GM18868 (cell line): ENCODE results near the gene ARL5C.

Experiments
- ATAC-seq: cut with Tn5 transposase; IDR thresholded peaks from one replicate; pipeline ENCODE4 v1.9.1; 2021; ENCODE audit warnings: mild to moderate bottlenecking, moderate library complexity; ENCODE audit not compliant: unreplicated experiment

ARL5C gene

DNA sequence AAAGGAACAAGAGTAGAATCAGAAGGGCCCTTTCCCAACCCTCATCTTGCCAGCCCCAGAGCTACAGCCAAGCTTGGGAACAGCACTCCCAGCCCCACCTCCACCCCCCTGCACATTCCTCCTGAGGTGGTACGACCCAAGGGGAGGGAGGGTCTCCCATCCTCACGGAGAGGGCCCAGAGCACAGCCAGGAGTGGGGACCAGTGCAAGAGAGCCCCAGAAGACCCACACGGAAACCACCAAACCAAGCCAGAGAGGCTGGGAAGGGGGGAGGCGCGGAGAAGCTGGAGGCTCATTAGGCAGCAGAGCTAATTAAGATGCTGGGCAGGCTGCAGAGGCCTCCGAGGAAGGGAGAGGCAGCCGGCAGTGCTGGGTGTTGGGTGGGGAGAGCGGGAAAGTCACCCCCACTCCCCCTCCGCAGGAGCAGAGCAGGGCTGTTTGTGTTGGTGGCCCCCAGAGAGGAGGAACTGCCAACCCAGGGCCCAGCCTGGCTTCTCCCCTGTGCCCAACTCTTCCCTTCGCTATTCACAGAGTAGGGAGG lies 29.1 kb upstream of the ARL5C start:
- no peak for ATAC-seq

DNA sequence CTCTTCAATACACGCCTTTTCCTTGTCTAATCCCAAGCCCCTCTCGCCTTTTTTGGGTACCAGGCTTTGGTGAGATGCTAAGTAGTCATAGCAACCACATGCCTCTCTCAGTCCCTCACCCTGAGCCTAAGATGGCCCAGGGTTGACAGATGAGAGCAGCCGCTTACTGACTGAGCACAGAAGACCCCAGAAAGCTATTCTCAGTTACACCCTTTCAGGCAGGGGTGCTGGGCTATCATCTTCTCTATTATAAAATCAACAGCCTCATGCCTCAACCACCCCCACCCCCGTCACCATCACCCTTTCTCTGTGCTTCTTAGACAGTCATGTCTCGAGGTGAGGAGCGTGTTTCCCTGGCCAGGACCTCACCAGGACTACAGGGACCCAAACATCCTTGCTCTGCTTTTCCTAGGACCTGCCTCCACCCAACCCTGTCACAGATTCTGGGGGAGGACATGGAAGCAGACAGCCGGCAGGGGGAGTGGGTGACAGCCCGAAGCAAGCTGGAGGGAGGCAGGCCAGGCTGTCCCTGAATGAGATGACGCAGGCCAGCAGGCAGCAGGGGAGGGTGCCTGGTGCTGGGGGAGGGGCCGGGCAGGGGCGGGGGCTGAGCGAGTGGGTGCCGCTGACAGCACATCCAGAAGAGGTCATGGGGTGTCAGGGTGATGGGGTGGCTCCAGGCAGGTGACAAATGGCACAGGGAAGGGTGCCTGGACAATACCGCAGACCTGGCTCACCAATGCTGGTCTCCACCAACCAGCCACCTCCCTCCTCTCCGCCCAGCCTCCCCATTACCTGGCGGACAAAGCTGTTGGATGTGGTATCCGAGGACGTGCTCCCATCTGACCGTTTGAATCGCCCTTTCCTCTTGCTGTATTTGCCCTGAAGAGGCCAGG lies 28.4 kb upstream of the ARL5C start:
- ATAC-seq, result no peak

GRCh38 chr17:39193346-39193745 lies 27.4 kb upstream of the ARL5C start:
- ATAC-seq, result no peak

- no peak for ATAC-seq
Measured at GRCh38 chr17:39192901-39193300, 26.9 kb upstream of the ARL5C start.

DNA sequence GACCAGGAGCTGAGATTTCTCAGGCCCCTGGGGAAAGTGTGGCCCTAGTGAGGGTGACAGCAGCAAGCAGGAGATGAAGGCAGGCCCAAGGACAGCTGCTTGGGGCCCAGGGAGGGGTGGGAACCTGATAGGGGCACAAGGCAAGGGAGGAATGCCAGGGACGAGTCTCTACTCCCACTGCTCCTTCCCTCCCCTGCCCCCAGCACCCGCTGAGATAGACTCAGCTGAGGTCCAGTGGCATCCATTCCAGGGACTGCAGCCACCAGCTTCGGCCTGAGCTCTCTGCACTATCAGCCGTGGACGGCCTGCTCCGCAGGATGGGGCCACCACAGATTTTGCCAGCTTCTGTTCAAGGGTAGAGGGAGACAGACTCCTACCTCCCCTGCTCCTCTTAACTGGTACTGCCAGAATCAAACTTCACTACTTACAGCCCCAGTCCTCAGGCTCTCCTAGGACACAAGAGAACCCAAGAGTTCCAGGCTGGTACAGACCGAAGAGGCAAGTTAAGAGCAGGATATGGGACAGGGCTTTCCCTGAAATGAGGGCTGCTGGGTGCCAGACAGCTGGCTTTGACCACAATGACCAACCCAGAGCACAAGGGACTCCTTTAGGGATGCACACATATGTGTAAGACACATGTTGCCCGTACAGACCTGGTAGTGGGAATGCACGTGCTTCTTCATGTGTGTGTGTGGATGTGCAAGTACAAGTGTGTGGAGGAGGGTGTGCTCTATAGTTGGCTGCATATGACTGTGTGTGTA lies 26.0 kb upstream of the ARL5C start:
- ATAC-seq, result no peak

- ATAC-seq, result no peak
Measured at GRCh38 chr17:39187152-39187830, 21.3 kb upstream of the ARL5C start.

- no peak for ATAC-seq
Measured at GRCh38 chr17:39186481-39187002, 20.6 kb upstream of the ARL5C start.

GRCh38 chr17:39183720-39184119 lies 17.8 kb upstream of the ARL5C start:
- no peak for ATAC-seq

GRCh38 chr17:39183045-39183444 lies 17.1 kb upstream of the ARL5C start:
- ATAC-seq, result no peak

DNA sequence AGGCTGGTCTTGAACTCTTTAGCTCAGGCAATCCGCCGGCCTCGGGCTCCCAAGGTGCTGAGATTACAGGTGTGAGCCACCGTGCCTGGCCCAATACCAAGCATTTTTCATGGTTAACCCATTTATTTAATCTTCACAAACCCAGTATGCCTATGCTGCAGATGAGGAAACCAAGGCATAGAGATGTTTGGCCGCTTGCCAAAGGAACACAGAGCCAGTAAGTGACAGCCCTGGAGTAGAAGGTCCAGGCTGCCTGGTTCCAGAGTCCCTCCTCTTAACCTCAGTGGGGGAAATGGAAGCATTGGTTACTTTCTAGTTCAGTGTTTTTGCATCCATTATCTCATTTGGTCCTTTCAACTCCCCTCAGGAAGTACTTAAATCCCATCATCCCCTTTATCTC lies 15.3 kb upstream of the ARL5C start:
- ATAC-seq, result no peak

- ATAC-seq, result no peak
Measured at GRCh38 chr17:39178536-39178935, 12.6 kb upstream of the ARL5C start.

DNA sequence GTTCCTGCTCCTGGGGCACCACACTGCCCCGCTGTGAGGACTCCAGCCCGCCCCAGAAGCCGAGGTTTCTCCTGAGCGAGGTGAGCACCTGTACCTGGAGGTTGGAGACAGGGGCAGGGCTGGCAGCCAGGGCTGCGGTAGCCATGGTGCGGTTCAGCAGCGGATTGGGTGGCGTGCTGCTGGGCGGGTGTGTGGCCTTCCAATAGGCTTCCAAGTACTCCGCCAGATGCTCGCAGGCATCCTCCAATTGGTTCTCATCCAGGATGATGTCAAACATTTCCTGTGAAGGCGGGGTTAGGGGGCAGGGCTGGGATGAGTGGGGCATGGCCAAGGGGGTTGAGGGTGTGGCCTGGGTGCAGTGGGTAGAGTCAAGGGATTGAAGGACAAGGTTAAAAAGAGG lies 11.3 kb upstream of the ARL5C start:
- no peak for ATAC-seq

DNA sequence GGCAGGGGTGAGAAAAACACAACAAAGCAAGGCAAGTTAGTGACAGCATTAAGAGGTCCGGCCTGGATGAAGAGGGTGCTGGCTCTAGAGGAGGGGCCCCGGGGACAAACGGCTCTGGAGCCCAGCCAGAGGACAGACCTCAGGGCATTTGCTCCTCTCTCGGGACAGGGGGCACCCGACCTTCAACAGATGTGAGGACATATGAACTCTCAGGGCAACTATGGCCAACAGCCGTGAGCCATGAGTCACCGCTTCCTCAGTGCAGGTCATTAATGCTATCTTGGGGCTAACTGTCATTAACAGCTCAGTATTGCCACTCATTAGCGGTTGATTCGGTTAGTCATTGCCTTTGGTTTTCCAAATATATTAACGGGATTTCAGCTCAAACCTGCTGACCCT lies 9.7 kb upstream of the ARL5C start:
- no peak for ATAC-seq

DNA sequence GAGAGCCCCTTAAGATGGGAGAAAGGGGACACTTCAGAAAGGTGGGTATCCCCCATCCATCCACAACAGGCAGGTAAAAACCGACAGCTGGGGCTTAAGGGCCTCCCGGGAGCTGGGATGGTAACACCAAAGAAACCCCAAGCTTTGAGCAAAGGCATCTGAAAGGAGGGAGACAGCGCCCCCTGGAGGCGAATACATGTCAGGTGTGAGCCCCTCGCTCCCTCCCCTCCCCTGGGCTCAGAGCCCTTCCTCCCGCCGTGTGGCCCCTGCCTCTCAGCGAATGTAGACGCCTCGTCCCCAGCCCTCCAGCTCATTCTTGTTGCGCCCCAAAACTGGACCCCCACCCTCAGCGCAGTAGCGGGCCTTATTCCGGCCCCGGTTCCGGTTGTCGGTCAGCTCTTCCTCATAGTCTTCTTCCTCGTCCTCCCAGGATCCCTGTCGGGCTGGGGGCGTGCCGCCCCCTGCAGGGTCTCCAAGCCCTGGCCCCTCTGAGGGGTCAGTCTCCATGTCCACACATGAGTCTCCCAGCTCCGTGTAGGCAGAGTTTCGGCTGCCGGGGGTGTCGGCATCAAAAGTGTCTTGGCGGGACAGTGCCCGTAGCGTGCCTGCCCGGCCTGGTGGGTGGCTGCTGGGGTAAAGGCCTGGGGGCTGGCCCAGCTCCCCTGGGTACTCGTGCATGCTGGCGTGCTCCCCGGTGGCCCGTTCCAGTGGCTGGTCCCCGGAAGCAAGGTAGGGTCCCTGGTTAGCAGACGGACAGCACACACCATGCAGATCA lies 9.1 kb upstream of the ARL5C start:
- ATAC-seq, result no peak

- no peak for ATAC-seq
Measured at GRCh38 chr17:39173526-39174274, 7.7 kb upstream of the ARL5C start.

- ATAC-seq, result no peak
Measured at GRCh38 chr17:39173080-39173479, 7.1 kb upstream of the ARL5C start.

- no peak for ATAC-seq
Measured at GRCh38 chr17:39171933-39172332, 6.0 kb upstream of the ARL5C start.

DNA sequence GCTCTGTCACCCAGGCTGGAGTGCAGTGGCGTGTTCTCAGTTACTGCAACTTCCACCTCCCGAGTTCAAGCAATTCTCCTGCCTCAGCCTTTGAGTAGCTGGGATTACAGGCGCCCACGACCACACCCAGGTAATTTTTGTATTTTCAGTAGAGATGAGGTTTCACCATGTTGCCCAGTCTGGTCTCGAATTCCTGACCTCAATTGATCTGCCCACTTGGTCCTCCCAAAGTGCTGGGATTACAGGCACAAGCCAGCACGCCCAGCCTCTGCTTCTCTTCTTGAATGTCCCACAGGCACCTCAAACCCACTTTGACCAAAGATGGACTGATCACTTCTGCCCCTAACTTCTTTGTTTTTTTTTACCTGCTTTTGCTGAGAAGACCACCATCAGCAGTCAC lies 4.6 kb upstream of the ARL5C start:
- ATAC-seq, result no peak

DNA sequence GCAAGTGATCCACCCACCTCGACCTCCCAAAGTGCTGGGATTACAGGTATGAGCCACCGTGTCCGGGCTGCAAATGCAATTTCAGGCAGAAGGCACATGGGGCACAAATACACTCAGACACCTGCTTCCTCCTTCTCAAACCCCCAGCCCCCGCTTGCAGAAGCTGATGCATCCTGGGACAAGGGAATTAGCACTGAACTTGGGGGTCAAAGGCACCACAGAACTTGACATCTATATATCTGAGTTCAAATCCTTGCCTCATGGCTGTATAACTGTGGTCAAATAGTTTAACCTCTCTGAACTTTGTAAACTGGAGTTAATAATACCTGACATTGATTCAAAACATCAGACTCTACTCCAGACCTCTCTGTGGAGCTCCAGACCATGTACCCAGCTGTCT lies 4.1 kb upstream of the ARL5C start:
- no peak for ATAC-seq

DNA sequence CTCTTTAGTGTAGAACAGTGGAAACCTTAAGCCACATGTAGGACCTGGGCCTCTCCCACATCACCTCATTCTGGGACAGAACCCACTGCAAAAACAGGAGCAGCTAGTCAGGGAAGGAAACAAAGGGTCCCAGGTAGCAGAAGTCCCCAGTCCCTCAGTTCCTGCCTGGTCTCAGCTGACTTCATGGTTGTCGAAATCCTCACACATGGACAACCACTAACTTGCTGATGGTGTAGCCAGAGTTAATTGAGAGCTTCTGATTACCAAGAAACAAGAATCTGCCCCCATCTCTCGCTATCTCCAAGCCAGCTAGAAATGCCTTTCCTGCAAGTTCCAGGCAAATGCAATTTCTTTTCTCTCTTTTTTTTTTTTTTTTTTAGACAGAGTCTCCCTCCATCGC lies 3.6 kb upstream of the ARL5C start:
- ATAC-seq, result no peak
